Hepatic stellate cell (primary cell): ENCODE data around the gene SPSB2.
"Not testable (repeated sequence)": the region's sequence is repeated elsewhere in the genome, so short reads cannot be mapped to it uniquely, and the experiment has no call there.

Experiments used
- DNase-seq: peaks from one replicate; pipeline ENCODE4 v3.0.0; 2011; ENCODE audit warnings: low spot score

Gene SPSB2

GRCh38 chr12:6870304-6870703 is 2.8 kb downstream of the SPSB2 start:
- not testable (repeated sequence) for DNase-seq

DNA sequence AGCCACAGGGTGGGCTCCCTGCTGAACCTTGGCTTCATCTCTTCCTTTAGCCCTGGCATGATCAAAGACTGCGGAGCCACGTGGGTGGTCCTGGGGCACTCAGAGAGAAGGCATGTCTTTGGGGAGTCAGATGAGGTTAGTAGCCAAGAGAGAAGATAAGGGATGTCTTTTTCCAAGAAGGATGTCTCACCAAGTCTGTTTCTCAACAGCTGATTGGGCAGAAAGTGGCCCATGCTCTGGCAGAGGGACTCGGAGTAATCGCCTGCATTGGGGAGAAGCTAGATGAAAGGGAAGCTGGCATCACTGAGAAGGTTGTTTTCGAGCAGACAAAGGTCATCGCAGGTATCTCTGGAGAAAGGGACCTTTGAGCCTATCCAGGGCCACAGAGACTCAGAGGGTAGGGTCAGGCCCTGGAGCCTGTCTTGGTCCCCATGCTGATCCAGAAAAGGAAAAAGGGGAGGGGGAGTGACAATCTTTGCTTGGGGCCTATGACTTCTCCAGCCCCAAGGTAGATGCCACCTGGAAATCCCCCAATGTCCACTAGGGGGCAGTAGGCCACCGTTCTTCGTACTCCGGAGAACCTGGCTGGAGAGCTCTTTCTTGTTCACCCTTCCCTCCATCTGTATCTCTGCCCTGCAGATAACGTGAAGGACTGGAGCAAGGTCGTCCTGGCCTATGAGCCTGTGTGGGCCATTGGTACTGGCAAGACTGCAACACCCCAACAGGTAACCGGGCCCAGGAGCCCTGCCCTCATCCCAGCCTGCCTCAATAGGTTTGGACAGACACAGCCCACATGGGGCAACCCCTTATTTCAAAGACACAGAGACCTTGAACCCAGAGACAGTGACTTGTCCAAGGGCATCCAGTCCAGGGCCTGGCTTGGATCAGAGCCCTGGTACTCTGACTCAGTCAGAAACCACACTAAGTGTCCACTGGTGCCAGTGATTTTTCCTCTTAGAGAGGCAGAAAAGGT is 3.8 kb downstream of the SPSB2 start:
- DNase-seq, result peak; percentile 83

- DNase-seq, result peak; percentile 48
These were observed 4.7 kb downstream of the SPSB2 start for GRCh38 chr12:6868211-6869048.

GRCh38 chr12:6867413-6868210 is 5.5 kb downstream of the SPSB2 start, which contains the start of gene TPI1:
Gene TPI1, plus strand, starts transcription at chr12:6867531. Its CDS starts 36 bp downstream, at chr12:6867567.
- DNase-seq, result peak; percentile 91

- peak; percentile 27 for DNase-seq
These were observed 6.1 kb downstream of the SPSB2 start for GRCh38 chr12:6866920-6867412.

DNA sequence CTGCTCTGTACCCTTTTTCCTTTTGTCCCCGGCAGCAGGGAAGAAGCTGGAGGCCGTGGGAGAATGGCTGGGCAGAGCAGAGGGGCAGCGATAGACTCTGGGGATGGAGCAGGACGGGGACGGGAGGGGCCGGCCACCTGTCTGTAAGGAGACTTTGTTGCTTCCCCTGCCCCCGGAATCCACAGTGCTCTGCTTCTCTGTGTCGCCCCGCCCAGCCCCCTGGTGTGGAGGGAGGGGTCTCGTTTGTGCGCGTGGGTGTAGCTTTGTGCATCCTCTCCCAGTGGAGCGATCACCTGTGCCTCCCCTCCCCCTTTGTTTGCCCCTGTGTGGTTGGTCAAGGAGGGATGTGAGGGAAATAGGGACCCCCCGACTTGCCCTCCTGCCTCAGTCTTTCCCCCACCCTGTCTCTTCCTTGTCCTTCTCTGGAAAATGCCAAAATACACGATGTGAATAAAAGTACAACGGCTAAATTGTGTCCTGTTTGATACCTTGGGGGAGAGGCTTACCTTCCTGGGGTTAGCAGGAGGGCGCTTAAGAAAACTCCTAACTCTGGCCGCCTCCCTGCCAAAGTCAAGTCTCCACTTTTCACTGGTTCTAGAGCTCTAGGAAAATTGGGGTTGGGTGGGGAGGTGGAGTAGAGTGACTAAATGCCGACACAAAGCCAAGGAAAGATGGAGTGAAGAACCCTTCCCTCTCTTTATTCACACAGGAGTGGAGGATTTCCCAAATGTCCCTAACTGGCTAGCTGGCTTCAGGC is 6.8 kb downstream of the SPSB2 start:
- DNase-seq, result no peak

DNA sequence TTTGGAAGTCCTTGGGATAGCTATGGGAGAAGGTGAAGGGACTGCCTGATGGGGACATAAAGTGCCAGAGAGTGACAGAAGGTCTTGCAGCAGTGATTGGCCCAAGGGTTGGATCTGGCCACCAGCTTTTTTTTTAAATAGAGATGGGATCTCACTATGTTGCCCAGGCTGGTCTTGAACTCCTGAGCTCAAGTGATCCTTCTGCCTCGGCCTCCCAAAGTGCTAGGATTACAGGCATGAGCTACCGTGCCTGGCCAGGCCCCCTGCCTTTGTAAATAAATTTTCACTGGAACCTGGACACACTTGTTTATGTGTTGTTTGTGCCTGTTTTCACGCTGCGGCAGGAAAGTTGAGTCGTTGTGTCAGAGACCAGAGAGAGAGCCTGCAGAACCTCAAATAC is 7.8 kb downstream of the SPSB2 start:
- DNase-seq, result not testable (repeated sequence)

DNA sequence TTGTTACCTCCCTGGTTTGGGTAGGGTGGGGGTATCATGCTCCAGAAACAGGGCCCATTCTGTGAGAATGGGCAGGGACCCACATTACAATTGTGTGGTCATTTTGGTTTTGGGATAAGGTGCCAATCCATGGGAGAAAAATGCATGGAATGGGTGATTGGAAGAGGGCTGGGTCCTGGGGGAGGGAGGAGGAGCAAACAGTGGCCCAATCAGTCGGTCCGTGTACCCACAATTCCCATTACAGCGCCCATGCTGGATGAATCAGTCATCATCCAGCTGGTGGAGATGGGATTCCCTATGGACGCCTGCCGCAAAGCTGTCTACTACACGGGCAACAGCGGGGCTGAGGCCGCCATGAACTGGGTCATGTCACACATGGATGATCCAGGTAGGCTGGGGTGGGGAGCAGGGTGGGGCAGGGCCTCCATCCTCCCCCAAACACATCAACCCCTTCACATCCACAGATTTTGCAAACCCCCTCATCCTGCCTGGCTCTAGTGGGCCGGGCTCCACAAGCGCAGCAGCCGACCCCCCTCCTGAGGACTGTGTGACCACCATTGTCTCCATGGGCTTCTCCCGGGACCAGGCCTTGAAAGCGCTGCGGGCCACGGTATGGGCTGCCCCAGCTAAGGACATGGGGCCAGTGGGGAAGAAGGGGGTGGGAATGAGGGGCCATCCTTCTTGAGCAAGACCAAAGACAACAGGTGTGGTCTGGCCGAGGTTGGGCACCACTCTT is 9.3 kb downstream of the SPSB2 start:
- DNase-seq, result peak; percentile 21

DNA sequence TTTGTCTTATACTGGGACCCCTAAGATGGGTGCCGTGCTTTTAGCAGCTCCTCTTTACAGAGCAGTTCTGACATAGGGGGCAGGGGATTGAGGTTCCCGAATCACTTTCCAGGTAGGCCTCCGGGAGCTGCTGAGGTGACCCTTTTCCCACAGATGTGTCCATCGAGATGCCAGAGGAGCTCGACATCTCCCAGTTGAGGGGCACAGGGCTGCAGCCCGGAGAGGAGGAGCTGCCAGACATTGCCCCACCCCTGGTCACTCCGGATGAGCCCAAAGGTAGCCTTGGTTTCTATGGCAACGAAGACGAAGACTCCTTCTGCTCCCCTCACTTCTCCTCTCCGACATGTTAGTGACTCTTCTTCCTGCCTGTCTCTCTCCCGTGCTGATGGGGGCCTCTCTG is 10.1 kb downstream of the SPSB2 start:
- no peak for DNase-seq

GRCh38 chr12:6861391-6861790 is 11.7 kb downstream of the SPSB2 start:
- DNase-seq, result no peak

- no peak for DNase-seq
These were observed 12.2 kb downstream of the SPSB2 start for GRCh38 chr12:6860942-6861341.

GRCh38 chr12:6860116-6860515 is 13.0 kb downstream of the SPSB2 start:
- no peak for DNase-seq

DNA sequence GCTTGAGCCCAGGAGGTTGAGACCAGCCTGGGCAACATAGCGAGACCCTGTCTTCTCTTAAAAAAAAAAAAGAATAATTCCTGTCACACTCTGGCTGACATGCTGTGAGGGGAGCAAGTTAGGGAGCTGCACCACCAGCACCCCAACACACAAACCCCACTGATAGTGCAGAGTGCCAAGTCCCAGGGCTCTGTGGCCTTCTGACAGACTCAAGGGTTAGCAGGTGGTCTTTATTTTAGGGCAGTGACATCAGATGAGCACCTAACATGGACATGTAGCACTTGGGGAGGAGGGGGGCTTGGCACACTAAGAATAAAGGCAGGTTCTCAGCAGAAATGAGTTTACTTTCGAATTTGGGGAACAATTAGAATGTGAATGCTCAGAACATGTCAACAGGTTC is 14.3 kb downstream of the SPSB2 start:
- DNase-seq, result no peak

DNA sequence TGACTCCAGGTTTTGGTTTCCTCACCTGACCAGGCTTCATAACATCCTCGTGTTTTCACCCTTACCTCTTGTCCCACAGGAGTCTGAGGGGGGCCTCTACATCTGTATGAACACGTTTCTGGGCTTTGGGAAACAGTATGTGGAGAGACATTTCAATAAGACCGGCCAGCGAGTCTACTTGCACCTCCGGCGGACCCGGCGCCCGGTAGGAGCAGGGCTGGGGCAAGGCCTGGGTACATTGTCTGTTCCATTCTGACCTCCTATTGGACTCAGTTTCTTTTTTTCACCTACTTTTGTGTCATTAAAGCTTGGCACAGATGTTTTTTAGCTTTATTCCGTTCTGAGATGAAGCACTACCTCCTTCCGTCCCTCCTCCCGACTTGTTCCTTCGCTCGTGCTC is 17.8 kb downstream of the SPSB2 start:
- DNase-seq, result no peak

DNA sequence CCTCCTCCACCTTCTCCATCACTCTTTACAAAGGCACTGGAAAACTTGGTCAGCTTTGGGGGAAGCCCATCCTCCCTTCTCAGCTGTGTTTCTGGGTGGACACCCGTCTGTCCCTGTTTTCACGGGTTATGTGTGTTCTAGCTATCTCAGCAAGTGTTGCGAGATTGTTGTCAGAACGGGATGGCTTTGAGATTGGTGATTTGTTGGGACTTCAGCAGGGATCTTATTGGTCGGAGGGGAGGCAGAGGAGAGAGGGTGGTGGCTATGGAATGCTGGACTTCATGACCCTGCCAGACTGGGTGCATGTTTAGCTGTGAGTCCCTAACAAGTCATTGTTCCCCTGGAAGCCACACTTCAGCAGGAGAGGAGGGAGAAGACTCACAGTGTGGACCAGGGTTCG is 19.1 kb downstream of the SPSB2 start:
- DNase-seq, result no peak

GRCh38 chr12:6853626-6854025 is 19.5 kb downstream of the SPSB2 start:
- DNase-seq, result no peak

- peak; percentile 75 for DNase-seq
These were observed 20.3 kb downstream of the SPSB2 start for GRCh38 chr12:6852651-6853354.

DNA sequence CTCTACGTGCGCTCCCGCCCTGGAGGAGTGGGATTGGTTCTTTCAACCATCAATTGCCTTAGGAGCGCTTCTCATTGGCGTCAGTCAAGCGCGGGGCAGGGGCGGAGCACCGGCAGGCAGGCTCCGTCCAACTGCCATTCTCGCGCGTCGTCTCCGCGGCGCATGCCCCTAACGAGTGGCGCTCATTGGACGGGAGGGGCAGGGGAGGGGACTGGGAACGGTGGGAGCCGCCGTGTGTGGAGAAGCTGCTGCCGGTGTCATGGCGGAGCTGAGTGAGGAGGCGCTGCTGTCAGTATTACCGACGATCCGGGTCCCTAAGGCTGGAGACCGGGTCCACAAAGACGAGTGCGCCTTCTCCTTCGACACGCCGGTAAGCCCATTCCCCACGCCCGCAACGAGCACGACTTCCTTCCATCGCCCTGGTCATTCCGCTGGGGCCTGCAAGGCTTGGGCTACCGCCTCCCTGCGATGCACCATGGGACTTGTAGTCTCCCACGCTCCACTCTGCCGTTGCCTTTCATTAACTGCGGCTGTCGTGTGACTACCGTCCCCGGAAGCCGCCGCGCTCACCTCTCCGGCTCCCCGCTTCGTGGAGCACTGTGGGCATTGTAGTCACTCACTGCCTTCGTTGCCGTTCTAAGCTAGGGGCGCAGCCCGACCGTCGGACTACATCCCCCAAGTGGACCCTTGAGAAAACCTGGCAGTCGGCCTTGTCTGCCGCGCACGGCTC is 21.0 kb downstream of the SPSB2 start, which contains the start of gene USP5:
USP5 (plus strand) TSS at position 230 of the 730 bp plus-strand sequence; CDS start at position 260, 30 bp downstream.
- DNase-seq, result peak; percentile 100
